ENCODE measurements around the gene PCYT2.

Gene PCYT2

GRCh38 chr17:81942167-81942553 is 31.0 kb upstream of the PCYT2 start:
- no peak for DNase-seq

- no peak for DNase-seq
These were observed 30.4 kb upstream of the PCYT2 start for GRCh38 chr17:81941484-81942166.

- DNase-seq = no peak
These were observed 29.6 kb upstream of the PCYT2 start for GRCh38 chr17:81940538-81941483.

GRCh38 chr17:81939881-81940385 is 28.7 kb upstream of the PCYT2 start:
- no peak for DNase-seq

GRCh38 chr17:81939218-81939617 is 28.0 kb upstream of the PCYT2 start:
- DNase-seq = no peak

- DNase-seq = no peak
These were observed 24.5 kb upstream of the PCYT2 start for GRCh38 chr17:81935709-81936084.

- no peak for DNase-seq
These were observed 23.9 kb upstream of the PCYT2 start for GRCh38 chr17:81934850-81935708.

- no peak for DNase-seq
These were observed 23.0 kb upstream of the PCYT2 start for GRCh38 chr17:81934098-81934757.

- DNase-seq = no peak
These were observed 22.0 kb upstream of the PCYT2 start for GRCh38 chr17:81933178-81933699.

GRCh38 chr17:81932333-81932983 is 21.3 kb upstream of the PCYT2 start:
- DNase-seq = no peak

GRCh38 chr17:81931557-81932332 is 20.5 kb upstream of the PCYT2 start:
- DNase-seq = peak; percentile 91

- DNase-seq = no peak
These were observed 20.0 kb upstream of the PCYT2 start for GRCh38 chr17:81931189-81931556.

GRCh38 chr17:81930142-81931125 is 19.2 kb upstream of the PCYT2 start:
- peak; percentile 45 for DNase-seq

- no peak for DNase-seq
These were observed 18.3 kb upstream of the PCYT2 start for GRCh38 chr17:81929253-81930141.

- no peak for DNase-seq
These were observed 17.5 kb upstream of the PCYT2 start for GRCh38 chr17:81928544-81929252.

GRCh38 chr17:81927653-81928543 is 16.7 kb upstream of the PCYT2 start, which contains the start of gene MAFG:
Gene MAFG, minus strand, starts transcription at chr17:81927735. Its CDS starts 4,550 bp downstream, at chr17:81923185.
- DNase-seq = peak; percentile 95
